Measurements from ENCODE around the gene DPF1.

The DPF1 gene

DNA sequence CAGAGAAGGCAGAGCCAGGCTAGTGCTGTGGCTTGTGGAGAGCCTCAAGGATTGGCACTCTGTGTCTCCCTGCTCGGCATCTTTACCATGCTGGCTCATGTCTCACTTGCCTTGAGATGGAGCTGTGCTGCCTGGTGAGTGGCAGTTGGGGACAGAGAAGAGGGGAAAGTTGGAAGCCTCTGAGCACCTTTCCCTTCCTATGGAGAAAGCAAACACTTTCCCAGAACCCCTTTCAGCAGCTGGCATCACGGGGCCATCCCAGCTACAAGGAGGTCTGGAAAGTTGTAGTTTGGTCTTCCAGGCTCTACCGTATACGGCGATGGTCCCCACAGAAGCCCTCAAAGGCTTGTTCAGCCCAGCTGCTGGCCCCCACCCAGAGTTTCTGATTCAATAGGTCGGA, 58.7 kb downstream of the DPF1 start:
- DNase-seq (ENCODE audit: low read depth in 3 of 3), result no peak

DNA sequence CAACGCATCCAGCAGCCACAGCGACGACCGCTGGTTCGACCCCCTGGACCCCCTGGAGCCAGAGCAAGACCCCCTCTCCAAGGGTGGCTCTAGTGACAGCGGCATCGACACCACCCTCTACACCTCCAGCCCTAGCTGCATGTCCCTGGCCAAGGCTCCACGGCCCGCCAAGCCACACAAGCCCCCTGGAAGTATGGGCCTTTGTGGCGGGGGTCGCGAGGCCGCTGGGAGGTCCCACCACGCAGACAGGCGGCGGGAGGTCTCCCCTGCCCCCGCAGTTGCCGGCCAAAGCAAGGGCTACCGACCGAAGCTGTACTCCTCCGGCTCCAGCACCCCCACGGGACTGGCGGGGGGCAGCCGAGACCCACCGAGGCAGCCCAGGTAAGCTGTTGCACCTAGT, 59.5 kb downstream of the DPF1 start:
- no peak for DNase-seq (ENCODE audit: low read depth in 3 of 3)

DNA sequence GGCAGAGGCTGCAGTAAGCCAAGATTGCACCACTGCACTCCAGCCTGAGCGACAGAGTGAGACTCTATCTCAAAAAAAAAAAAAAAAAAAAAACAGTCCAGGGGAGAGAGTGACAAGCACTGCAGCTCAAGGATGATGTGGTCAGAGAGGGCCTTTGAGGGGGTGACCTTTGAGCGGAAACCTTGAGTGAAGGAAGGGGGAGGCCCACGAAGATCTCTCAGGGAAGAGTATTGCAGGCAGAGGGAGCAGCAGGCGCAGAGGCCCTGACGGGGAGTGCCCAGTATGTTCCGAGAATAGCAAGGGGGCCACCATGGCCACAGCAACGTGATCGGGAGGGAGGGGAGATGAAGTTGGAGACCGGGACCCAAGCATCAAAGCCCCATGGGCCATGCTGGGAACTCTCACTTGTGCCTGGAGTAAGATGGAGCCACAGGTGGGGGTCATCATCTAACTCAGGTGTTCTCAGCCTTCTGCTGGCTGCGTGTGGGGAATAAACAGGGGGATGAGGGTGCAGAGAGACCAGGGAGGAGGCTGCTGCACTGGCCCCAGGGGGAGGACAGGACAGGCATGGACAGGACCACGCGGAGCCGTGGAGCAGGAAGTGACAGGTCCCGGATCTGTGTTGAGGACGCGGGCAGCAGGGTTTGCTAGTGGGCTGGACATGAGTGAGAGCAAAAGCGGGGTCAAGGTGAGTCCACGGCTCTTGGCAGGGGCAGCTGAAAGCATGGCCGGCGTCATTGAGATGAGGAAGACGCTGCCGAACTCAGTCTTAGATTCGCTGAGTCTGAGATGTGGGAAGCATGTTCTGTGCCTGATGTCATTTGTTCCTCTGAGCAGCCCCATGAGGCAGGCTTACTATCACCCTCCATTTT, 60.4 kb downstream of the DPF1 start:
- no peak for DNase-seq (ENCODE audit: low read depth in 3 of 3)

DNA sequence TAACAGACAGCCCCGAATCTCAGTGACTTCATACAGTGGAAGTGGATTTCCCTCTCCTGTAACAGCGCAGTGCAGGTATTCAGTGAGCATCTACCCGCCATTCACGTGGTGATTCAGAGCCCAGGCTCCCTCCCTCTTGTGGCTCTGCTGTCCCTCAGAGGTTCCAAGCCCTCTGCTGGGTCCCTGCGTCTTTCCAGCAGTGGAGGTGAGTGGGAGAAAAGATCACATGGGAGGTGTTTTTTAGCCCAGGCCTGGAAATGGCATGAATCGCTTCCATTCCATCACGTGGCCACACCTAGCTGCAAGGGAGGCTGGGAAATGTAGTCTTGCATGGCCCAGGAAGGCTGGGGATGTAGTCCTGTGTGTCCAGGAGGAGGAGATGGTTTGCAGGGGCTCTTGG, 61.4 kb downstream of the DPF1 start:
- DNase-seq (ENCODE audit: low read depth in 3 of 3), result no peak

DNA sequence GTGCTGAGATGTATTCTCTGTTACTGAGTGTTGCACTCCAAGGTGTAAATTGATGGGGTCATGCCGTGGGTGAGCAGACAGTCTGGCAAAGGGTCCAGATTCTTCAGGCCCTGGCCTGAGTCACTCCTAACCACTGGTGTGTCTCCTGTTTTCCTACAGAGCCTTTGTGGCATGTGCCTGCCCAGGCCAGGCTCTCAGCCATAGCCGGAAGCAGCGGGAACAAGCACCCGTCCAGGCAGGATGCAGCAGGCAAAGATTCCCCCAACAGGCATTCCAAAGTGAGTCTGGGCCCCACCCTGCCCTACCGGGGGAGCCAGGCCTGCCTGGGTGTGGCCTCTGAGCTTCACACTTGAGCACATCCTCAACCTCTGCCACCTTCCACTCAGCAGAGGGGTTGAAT, 61.9 kb downstream of the DPF1 start:
- no peak for DNase-seq (ENCODE audit: low read depth in 3 of 3)
